Sigmoid colon (tissue), 7 donors: Measurements from ENCODE around the gene BRME1. TPM values are rescaled to one million over a fixed set of nuclear protein-coding genes. Genes with fewer than 3 reads are reported as not detected.

Experiments used
- DNase-seq: peaks from one replicate; pipeline ENCODE4 v3.0.0-alpha.2; 2019
- H3K27ac ChIP-seq, 4 donors: fragments of 200-600 bp; sonication (generic); one replicate each; pipeline ENCODE4 v1.5.1; 2016 to 2019; ENCODE audit warnings: mild to moderate bottlenecking in 1 of 4
- H3K27me3 ChIP-seq, 3 donors: fragments of 200-600 bp; sonication (generic); one replicate each; pipeline ENCODE4 v1.5.1; 2019; ENCODE audit warnings: mild to moderate bottlenecking in 1 of 3
- H3K36me3 ChIP-seq, 4 donors: fragments of 200-600 bp; sonication (generic); one replicate each; pipeline ENCODE4 v1.5.1; 2016 to 2019
- H3K4me1 ChIP-seq, 4 donors: fragments of 200-600 bp; sonication (generic); one replicate each; pipeline ENCODE4 v1.5.1; 2017 to 2019
- H3K4me3 ChIP-seq, 4 donors: fragments of 200-600 bp; sonication (generic); one replicate each; pipeline ENCODE4 v1.5.1; 2017 to 2019; ENCODE audit warnings: mild to moderate bottlenecking in 2 of 4, moderate library complexity in 1 of 4
- H3K9me3 ChIP-seq, 4 donors: fragments of 200-600 bp in 3 of 4; sonication (generic) in 3 of 4; one replicate each; pipeline versions ENCODE4 v1.5.1 to v1.6.1; 2013 to 2019
- EP300 ChIP-seq, 4 donors: sonication (generic); formaldehyde crosslinking; IDR thresholded peaks; one replicate each; pipeline ENCODE4 v1.6.1; 2017; ENCODE audit warnings: antibody characterized with exemption in 4 of 4
- POLR2A ChIP-seq, 2 donors: fragments of 450-650 bp; IDR thresholded peaks; one replicate each; pipeline ENCODE4 v1.6.1; 2016; ENCODE audit warnings: antibody characterized with exemption in 2 of 2, mild to moderate bottlenecking in 2 of 2, moderate library complexity in 2 of 2
- POLR2AphosphoS5 ChIP-seq, 4 donors: sonication (generic); formaldehyde crosslinking; IDR thresholded peaks; one replicate each; pipeline ENCODE4 v1.6.1; 2017; ENCODE audit warnings: antibody characterized with exemption in 4 of 4
- WGBS, 2 donors: extraction: QIAGEN DNeasy Blood & Tissue Kit; methylation state at CpG; one replicate each; pipeline ENCODE4 v1.1.7; 2013; 5-methylcytosine and 5-hydroxymethylcytosine counted together
- intact Hi-C: fragments of 100-400 bp; cut with DNase I; formaldehyde crosslinking; loops from one replicate; pipeline ENCODE4 v1.15.1; 2023
- polyA plus RNA-seq, 3 donors: library from polyadenylated mRNA; stranded (reverse); fragments of 200-250 nt; gene quantifications; one replicate each; pipeline ENCODE4 v1.2.3, GENCODE V29; 2013
- total RNA-seq, 4 donors: library from RNA; depleted of rRNA; stranded (reverse); fragments of >200 nt; gene quantifications; one replicate each; pipeline ENCODE4 v1.1.0, GENCODE V29; 2016
- TF ChIP-seq, protein P1 (sequence below), 4 experiments: fragments of 450-650 bp in 3 of 4; fragments of 200-600 bp in 1 of 4; IDR thresholded peaks; one replicate each; pipeline ENCODE4 v1.5.1; 2016 to 2019; ENCODE audit warnings: antibody characterized with exemption in 4 of 4, mild to moderate bottlenecking in 3 of 4, moderate library complexity in 2 of 4
- donor health status: healthy with polysubstance abuse.
- donor health status: Bipolar disorder and iron deficiency.
- donor health status: healthy.

Gene BRME1
- total and polyA plus RNA-seq, 7 donors, result 0.99 to 9.0 (median 1.8) TPM

DNA sequence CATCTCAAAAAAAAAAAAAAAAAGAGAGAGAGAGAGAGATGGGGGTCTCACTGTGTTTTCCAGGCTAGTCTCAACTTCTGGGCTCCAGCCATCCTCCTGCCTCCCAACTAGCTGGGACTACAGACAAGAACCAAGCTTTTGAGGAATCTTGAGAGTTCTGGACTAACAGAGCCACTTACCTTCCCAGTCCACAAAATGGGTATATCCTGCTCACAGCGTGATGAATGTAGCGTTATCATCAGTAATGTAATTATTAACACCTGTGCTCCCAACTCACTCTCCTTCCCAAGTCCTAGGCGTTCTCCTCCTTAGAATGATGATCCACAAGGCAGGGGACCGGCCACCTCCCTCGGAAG lies 33.6 kb downstream of the BRME1 start:
- Histone ChIP-seq H3K27me3 (peaks cover 0 to 10% (median 4%) of the 10 kb centered on the region in 3 donors), H3K36me3 (no peaks in the 10 kb centered on the region), H3K4me1 (peaks cover 0 to 12% (median 9%) of the 10 kb centered on the region in 4 donors), H3K9me3 (no peaks in the 10 kb centered on the region), H3K27ac (no peak overlapping the region), H3K4me3 (peak overlapping the region in 3 of 4 donors; percentile 25 to 47 (median 46))
- TF ChIP-seq, protein P1, sequence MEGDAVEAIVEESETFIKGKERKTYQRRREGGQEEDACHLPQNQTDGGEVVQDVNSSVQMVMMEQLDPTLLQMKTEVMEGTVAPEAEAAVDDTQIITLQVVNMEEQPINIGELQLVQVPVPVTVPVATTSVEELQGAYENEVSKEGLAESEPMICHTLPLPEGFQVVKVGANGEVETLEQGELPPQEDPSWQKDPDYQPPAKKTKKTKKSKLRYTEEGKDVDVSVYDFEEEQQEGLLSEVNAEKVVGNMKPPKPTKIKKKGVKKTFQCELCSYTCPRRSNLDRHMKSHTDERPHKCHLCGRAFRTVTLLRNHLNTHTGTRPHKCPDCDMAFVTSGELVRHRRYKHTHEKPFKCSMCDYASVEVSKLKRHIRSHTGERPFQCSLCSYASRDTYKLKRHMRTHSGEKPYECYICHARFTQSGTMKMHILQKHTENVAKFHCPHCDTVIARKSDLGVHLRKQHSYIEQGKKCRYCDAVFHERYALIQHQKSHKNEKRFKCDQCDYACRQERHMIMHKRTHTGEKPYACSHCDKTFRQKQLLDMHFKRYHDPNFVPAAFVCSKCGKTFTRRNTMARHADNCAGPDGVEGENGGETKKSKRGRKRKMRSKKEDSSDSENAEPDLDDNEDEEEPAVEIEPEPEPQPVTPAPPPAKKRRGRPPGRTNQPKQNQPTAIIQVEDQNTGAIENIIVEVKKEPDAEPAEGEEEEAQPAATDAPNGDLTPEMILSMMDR (IDR thresholded peaks at IDR 0.05), result no peak
- TF ChIP-seq POLR2A (IDR thresholded peaks at IDR 0.05) (no peak), POLR2AphosphoS5 (IDR thresholded peaks at IDR 0.05) (no peak), EP300 (IDR thresholded peaks at IDR 0.05) (no peak)
- intact Hi-C loops, result no loop called here
- DNase-seq, result no peak
- WGBS, 2 donors, result 17 to 45% methylated on average over 5 of the region's 5 CpGs

DNA sequence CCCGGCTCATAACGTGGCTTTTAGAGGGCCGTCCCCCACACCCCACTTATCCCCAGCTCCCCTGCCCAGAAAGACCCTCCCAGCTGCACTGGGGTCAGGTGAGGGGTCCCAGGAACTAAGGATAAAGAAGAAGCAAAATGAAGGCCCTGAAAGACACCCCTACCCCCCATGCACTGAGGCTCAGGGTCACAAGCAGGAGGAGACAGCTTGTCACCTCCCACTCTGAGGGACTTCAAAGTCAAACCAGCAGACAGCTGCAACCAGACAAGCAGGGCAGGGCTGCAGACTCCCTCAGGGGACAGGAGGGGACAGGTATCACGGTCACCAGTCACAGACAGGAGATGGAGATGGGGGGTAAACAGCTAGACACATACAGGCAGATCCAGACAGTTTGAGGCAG lies 35.0 kb downstream of the BRME1 start:
- Histone ChIP-seq H3K9me3 (no peaks in the 10 kb centered on the region), H3K27ac (no peak overlapping the region), H3K4me1 (peaks cover 0 to 18% (median 16%) of the 10 kb centered on the region in 4 donors), H3K36me3 (no peaks in the 10 kb centered on the region), H3K27me3 (peaks cover 0 to 10% (median 4%) of the 10 kb centered on the region in 3 donors), H3K4me3 (no peak overlapping the region)
- WGBS, 2 donors, result 88 to 90% methylated on average over 4 of the region's 4 CpGs
- TF ChIP-seq, protein P1 (IDR thresholded peaks at IDR 0.05), result no peak
- TF ChIP-seq POLR2AphosphoS5 (IDR thresholded peaks at IDR 0.05) (no peak), EP300 (IDR thresholded peaks at IDR 0.05) (no peak), POLR2A (IDR thresholded peaks at IDR 0.05) (no peak)
- intact Hi-C loops, result no loop called here
- DNase-seq, result no peak

DNA sequence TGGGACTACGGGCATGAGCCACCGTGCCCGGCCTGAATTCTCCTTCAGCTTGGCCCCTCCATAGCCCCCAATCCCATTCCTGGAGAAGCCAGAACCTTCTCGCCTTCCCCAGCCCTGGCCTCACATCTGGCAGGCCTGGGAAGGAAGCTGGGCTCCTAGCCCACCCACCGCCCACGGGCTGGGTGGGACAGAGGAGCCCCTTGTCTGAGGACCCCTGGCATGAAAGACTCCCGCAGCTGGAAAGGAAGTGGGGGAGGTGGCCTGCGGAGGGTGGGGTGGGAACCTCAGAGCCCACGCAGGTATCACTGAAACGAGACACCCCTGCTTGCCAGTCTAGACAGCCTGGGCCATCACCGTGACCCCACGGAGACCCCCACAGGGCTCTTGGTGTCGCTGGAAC lies 36.6 kb downstream of the BRME1 start:
- intact Hi-C loops, result no loop called here
- 79 to 88% methylated on average over 13 of the region's 13 CpGs for WGBS, 2 donors
- TF ChIP-seq, protein P1 (IDR thresholded peaks at IDR 0.05), result no peak
- TF ChIP-seq POLR2AphosphoS5 (IDR thresholded peaks at IDR 0.05), result no peak
- no peak for TF ChIP-seq EP300 (IDR thresholded peaks at IDR 0.05)
- no peak for TF ChIP-seq POLR2A (IDR thresholded peaks at IDR 0.05)

DNA sequence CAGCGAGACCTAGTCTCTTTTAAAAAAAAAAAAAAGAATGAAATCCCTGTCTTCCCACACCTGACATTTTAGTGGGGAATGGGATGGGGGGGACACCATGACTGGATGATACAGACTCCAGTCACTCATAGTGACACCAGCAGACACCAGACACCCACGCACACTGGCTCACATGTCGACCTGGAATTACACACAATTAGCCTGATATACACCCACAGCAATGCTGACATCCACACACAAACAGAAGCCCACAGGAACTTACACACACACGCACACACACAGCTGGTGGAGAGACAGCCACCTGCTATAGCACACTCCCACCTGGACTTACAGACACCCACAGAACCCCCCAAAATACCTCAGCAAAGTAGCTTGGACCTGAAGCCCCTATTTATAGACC lies 37.3 kb downstream of the BRME1 start:
- WGBS, 2 donors, result 77 to 84% methylated on average over 4 of the region's 4 CpGs
- TF ChIP-seq POLR2AphosphoS5 (IDR thresholded peaks at IDR 0.05) (no peak), POLR2A (IDR thresholded peaks at IDR 0.05) (no peak), EP300 (IDR thresholded peaks at IDR 0.05) (no peak)
- TF ChIP-seq, protein P1 (IDR thresholded peaks at IDR 0.05), result no peak
- Histone ChIP-seq H3K27me3 (peaks cover 0 to 10% (median 4%) of the 10 kb centered on the region in 3 donors), H3K36me3 (no peaks in the 10 kb centered on the region), H3K9me3 (no peaks in the 10 kb centered on the region), H3K27ac (no peak overlapping the region), H3K4me1 (peaks cover 0 to 32% (median 22%) of the 10 kb centered on the region in 4 donors), H3K4me3 (no peak overlapping the region)
- intact Hi-C loops, result no loop called here
- DNase-seq, result no peak

More for the DNA sequence above, 36.6 kb downstream of the BRME1 start:
- H3K9me3 ChIP-seq, result no peaks in the 10 kb centered on the region
- H3K4me3 ChIP-seq, result no peak overlapping the region
- H3K27ac ChIP-seq, result no peak overlapping the region
- DNase-seq, result no peak
- peaks cover 0 to 28% (median 20%) of the 10 kb centered on the region in 4 donors for H3K4me1 ChIP-seq
- no peaks in the 10 kb centered on the region for H3K36me3 ChIP-seq
- peaks cover 0 to 10% (median 4%) of the 10 kb centered on the region in 3 donors for H3K27me3 ChIP-seq
